NCI-H345 treated with DMSO at 0.1 percent for 48 hours (cell line): ENCODE measurements around the gene GABRR1.
"Not testable (repeated sequence)": the region's sequence is repeated elsewhere in the genome, so short reads cannot be mapped to it uniquely, and the experiment has no call there.

Experiments
- DNase-seq: peaks from one replicate; lab custom pipeline; 2025; ENCODE audit not compliant: unreplicated experiment; lab: John Stamatoyannopoulos, UW

Gene GABRR1

DNA sequence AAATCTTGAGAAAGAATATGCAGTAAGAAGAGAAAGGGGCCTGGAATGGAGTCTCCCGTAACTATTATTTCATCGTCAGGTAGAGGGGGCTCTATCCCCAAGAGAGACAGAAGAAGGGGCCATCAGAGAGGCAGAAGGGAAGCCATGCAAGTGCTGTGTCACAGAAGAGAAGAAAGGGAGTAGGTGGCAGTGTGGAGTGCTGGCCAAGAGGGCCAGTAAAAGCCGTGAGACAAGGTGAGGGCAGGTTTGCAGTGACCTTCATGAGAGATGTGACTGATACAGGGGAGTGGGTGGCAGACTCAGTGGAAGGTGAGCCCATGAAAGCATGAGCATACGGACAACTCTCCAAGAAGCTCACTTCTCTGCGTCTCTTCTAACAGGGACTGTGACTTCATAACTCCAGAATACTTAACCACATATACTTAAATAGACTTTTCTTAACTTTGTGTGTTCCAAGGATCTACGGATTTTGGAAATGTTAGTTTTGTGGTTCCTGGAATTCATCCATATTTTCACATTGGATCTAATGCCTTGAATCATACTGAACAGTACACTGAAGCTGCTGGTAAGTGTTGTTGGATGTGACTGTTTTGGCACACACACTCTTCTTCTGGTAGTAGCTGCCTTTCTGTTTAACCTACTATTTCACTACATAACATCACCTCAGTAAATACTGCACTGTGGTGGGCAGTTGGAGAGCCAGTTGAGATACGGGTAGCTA, 55.7 kb downstream of the GABRR1 start:
- DNase-seq, result no peak

DNA sequence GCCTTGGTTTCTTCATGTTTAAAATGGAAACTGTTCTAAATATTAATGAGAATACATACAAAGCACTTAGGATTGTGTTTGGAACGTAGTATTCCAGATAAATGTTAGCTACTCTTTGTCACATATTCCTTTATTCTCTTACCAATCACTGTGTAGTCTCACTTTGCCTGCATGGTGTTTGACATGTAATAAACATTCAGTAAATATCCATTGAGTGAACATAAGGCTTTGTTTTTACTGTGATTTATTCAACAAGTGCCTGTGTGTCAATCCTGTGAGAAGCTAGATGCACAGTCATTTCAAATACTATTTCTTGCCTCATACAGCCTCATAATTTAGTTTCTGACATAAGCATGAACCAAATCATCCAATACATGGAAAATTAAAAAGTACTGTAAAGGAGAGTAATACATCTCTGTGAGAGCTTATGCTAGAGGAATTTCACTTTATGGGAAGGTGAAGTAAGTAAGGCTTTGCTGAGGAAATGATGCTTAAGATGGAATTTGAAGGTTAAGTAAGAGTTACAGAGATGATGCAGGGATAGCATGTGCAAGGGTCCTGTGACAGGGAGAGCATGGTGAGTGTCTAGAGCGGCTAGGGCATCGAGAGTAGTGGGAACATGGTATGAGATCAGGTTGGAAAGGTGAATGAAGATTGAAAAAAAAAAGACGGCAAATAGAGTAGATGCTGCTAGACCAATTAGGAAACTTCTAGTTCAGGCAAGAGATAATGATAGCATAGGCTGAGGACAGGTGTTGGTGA, 56.6 kb downstream of the GABRR1 start:
- no peak for DNase-seq

DNA sequence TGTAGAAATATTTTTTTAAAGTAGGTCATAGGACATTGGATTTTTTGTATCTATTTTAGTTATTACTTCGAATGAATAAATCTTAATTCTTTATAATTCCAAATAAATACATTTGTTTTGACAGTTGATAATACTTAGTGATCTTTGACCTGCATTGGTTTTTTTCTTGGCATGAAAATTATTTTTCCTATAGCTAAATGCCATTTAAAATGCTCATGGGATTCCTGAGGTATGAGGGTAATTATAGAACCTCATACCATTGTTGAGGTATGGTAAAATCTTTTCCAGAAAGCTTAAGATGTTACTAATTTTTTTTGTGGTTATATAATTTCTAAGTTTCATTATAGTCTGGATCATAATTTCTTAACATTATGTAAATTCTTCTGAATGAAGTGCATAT, 63.0 kb downstream of the GABRR1 start:
- no peak for DNase-seq

DNA sequence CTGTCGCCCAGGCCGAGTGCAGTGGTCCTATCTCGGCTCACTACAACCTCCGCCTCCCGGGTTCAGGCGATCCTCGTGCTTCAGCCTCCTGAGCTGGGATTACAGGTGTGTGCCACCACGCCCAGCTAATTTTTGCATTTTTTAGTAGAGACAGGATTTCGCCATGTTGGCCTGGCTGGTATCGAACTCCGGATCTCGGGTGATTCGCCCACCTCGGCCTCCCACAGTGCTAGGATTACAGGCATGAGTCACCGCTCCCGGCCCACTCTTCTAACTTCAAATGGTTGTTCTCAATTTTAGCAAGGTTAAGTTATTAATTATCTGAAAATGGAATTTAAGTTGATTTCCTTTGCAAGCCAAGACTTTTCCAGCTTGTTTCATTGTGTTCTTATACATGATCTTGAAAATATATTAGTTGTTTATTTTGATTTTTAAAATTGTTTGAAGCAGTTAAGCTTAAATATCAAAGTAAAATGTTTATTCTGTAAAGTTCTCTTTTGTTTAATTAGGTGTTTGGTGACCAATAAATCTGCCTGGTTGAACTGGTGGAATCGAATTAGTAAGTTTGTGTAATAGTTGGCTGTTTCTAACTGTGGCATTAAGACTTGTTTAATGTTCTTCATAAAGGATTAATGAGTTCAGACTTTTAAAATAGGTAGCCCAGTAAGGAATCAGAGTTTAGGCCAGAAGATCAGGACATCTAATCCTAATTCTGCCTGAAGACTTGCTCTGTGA, 69.0 kb downstream of the GABRR1 start:
- no peak for DNase-seq

DNA sequence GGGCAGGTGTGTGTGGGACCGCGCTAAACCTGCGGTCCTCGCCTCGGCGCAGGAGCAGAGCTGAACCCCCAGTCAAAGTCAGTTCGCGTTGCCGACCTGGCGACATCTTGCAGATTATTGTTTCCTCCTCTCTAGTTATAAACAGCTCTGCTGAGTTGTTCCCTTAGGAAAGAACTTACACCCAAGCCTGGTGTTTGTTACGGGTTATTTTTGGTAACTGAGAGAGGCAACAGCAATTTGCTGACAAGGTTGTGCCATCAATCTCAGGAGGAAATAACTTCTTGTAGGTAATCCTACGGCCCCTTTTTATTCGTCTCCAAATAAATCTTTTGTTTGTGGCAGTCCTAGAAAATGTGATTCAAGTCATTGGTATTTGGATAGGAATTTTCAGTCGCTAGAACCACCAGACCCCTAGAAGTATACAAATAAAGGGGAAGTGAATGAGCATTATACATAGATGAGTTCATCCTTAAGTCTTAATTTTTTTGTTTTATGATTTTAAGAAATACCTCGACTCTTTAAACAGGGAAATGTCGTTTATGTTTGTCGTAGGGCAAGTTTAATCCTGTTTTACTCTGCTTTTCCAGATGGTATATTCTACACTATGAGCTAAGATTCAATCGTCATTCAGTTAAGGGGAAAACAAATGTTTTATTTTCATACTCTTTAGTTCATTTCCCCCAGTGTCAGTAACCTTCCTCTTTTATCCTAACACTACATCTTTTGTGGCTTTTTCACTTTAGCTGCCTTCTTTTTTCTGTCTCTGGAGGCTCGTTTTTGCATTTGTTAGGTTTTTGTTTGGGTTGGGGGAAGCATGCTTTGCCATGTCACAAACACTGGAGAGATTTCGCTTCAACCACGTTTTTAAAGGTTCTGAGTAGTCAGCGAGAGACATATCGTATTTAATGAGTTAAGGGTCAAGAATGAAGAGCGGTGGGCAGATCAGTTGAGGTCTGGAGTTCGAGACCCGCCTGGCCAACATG, 70.1 kb downstream of the GABRR1 start:
- DNase-seq, result peak; percentile 37

DNA sequence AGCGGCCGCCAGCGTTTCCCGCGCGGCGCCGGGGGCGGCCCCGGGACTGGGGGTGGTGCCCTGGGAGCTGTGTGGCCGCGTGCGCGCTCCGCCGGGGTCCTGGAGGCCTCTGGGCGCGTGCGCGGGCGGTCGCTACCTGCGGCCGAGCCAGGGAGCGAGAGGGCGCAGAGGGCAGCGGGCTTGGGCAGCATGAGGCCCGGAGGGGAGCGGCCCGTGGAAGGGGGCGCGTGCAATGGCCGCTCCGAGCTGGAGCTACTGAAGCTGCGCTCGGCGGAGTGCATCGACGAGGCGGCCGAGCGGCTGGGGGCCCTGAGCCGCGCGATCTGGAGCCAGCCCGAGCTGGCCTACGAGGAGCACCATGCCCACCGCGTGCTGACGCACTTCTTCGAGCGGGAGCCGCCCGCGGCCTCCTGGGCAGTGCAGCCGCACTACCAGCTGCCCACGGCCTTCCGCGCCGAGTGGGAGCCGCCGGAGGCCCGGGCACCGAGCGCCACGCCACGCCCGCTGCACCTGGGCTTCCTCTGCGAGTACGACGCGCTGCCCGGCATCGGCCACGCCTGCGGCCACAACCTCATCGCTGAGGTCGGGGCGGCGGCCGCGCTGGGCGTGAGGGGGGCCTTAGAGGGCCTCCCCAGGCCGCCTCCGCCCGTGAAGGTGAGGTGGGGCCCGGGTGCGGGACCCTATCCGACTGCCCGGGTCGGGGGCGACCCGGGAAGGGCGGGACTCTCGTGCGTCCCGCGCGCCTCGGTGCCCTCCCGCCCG, 71.0 kb downstream of the GABRR1 start, which contains the start of gene PM20D2:
Gene PM20D2, plus strand, starts transcription at position 100 of the 762 bp plus-strand sequence. Its CDS starts 90 bp downstream, at position 190.
- DNase-seq, result peak; percentile 69

DNA sequence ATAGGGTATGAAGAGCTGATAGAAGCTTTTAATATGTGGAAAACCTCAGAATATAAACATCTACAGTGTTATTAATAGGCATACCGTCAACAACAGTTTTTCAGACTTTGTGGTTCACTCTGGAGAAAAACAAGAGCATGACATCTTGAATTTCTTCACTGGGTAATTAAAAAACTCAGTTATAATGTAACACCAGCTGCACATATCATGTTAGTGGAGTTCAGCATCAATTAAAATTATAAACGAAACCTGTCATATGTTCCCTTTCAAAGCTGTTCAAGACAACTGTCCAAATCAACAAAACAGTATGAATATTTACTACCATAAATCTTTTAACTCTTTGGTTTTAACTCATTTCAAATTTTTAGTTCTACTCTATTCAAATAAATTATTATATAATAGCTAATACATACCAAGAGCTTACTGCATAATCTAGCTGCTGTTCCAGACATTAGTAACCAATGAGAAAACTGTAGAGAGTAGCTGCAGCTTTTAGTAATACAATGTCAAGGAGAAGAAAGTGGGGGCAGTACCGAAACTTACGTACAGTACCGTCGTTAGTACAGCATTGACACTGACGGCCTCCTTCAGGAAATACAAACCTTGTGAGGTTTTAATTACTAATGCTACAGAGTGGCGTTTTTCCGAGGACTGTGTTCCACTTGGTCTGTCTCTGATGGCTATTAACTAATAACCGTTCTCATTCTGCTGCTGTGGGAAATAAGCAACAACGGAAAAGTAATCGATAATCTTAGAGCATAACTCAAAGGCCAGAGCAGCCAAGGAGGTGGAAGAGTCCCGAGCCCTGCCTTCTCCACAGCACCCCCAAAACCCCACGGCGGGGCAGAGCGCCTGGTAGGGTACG, 71.8 kb downstream of the GABRR1 start:
- peak; percentile 69 for DNase-seq

DNA sequence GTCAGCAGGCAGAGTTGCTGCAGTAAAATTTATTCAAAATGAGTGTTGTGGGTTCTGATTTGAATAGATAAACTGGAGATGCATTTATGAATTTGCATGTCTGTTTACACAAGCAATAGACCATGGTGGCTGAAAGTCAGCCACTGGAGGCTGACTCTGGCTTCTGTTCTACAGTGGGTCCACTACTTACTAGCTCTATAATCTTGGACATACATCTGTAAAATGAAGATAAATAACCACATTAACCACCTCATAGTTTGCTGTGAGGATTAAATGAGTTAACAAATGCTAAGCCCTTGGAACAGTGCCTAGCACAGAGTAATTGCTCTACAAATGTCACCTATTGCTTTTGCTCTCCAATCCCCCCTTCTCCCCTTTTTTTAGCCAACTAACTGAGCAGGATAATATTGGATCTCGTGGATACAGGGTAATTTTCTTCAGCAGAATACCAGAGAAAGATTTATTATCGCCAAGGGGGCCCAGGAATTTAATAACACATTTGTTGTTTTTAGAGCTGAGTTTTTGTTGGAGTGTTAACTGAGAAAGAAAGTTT, 72.7 kb downstream of the GABRR1 start:
- DNase-seq, result no peak

DNA sequence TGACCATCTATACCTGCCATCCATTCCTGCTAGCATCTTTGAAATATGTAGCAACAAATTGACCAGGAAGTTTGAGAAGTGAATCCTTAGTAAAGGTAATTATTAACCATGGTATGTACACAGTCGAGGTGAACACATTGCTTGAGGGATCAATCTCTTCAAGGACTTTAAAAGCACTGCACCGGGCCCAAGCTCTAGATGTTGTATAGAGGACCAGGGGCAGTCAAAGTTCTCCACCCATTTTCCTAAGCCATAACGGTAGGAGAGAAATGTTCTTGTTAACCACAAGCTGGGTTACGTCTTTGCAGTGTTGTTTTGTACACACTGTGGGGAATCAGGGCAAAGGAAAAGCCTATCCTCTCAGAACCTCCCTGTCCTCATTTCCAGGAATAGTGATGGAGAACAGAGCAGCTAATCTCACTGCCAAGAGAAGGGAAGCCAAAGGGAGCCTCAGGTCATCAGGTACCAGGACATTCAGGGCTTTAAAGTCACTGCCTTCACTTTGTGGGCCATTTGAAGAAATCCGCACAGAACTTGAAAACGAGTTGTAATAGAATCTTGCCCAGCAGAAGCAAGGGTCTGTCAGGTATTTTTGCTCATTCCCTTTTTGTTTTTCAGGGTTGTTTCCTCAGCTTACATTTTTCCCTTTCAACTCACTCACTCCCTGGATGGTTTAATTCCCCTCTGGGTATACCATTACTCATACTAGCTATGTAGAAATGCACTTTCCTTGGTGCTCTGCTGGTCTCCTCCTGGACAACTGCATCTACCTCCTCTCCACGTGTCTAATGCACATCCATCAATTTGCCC, 76.6 kb downstream of the GABRR1 start:
- DNase-seq, result no peak

DNA sequence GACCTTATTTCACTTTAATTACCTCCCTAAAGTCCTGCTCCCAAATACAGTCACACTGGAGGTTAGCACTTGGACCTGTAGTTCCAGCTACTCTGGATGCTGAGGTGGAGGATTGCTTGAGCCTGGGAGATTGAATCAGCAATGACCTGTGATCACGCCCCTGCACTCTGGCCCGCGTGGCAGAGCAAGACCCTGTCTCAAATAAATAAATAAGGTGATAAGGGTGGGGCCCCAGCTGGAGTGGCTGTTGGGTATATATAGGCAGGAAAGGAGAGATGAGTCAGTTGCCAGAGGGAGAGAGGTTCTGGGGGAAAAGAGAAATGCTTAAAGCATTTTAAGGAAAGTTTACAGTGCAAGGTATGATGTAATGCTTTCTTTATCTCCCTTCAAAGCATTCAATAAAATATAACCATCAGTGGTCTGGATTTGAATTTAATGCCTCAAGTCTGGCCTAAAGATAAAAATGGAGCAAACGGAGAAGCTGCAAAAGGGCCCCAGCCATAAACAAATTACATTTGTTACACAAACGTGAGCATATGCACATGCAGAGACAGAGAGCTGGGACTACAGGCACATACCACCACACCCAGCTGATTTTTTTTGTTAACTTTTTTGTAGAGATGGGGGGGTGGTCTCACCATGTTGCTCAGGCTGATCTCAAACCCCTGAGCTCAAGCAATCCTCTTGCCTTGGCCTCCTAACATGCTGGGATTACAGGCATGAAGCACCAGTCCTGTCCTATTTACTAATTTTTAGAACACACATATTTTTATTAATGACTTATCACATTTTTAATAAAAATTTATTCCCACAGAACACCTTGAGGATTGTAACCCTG, 77.4 kb downstream of the GABRR1 start:
- DNase-seq, result no peak

DNA sequence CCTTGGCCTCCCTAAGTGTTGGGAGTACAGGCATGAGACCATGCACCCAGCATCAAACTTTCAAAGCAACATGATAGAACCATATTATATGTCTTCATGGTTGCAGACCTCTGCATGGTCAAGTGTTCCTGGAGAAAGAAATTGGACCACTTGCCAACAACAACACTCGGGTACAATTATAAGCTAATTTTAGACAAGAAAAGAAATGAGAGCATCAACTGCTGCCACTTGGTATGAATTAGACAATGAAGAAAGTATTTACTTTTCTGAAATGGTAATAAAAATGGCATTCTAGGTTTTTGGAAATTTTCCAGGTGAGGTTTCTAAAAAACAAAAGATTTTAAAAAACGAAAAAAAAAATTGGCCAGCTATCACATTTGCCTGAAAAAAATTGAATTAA, 79.0 kb downstream of the GABRR1 start:
- no peak for DNase-seq

DNA sequence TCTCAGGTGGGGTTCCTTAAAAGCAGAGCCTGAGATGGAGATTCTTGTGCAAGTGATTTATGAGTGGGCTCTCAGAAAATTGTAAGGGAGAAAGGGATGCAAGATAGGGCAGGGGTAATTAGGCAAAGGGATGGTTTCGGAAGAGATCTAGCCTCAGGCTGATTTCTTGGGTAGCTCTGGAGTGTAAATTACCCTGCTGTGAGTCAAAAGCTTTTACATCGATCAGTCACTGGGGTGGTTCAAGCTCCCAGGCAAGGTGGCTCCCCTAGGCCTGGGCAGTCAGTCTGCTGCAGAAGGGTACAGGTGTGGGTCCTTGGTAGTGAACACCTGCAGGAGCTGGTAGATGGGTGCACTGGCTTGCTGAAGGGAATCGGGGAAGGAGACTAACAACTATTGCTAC, 82.4 kb downstream of the GABRR1 start:
- DNase-seq, result no peak

DNA sequence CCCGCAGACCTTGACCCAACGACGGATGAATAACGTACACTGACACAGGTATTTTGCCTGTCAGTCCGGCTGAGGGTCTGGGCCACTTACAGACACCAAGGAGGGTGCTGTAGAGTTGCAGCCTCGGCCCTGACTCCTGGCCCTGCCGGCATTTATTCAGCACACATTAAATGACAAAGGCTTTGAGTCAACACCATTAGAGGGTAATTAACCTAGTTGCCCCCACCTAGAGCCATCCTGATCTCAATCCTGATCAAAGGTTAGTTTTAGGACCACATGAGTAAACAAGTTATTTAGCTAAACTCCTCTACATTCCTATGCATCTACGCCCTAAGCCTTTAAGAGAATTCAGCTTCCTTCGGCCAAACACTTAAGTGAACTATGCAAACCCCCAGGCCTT, 83.2 kb downstream of the GABRR1 start:
- DNase-seq, result no peak

DNA sequence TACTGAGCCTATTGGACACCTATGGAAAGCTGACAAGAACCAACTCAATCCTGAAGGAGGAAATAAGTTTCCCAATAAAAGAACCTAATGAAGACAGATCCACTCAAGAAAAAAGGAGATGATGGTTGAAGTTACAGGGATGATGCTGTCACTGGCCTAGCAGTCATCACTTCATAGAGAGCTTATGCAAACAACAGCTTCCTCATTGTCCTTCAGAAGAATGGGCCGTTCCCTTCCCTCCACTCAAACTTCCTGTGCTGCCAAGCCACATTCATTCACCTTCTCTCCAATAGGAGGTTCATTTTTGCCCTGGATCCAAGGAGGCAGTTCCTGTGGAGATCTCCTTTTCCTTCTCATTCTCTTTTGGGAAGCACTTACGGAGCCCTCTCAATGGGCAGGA, 85.1 kb downstream of the GABRR1 start:
- DNase-seq, result no peak

DNA sequence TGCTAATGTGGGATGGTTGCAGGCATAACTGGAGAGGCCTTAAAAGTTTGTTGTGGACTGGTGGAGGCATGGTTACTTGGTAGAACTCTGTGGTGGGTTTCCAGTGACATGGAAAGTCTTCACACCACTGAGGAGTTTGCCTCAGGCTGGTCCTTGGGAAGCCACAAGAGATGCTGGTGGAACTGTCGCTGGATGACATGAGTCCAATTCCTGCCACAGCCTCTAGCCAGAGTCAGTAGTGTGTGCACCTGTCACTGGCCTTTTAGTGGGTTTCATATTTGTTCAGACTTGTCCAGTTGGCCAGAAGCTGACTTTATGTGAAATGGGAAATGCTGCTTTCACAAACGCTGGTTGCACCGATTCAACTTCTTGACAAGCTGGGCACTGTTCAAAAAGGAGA, 85.6 kb downstream of the GABRR1 start:
- DNase-seq, result no peak

DNA sequence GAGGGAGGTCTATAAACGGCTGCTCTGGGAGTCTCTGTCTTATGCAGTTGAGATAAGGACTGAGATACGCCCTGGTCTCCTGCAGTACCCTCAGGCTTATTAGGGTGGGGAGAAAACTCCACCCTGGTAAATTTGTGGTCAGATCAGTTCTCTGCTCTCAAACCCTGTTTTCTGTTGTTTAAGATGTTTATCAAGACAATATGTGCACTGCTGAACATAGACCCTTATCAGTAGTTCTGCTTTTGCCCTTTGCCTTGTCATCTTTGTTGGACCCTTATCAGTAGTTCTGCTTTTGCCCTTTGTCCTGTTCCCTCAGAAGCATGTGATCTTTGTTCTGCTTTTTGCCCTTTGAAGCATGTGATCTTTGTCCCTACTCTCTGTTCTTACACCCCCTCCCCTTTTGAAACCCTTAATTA, 88.9 kb downstream of the GABRR1 start:
- DNase-seq, result not testable (repeated sequence)
